GM21737 (cell line): ENCODE data around the gene SBF1.
"Not testable (repeated sequence)": the region's sequence is repeated elsewhere in the genome, so short reads cannot be mapped to it uniquely, and the experiment has no call there.

ENCODE experiments used
- ATAC-seq: cut with Tn5 transposase; IDR thresholded peaks from one replicate; pipeline ENCODE4 v1.9.1; 2021; ENCODE audit warnings: mild to moderate bottlenecking, moderate library complexity; ENCODE audit not compliant: unreplicated experiment

Gene SBF1

GRCh38 chr22:50445880-50446707 is 28.7 kb downstream of the SBF1 start:
- no peak for ATAC-seq

- ATAC-seq = no peak
Measured at GRCh38 chr22:50445071-50445879, 29.6 kb downstream of the SBF1 start.

GRCh38 chr22:50444663-50445062 is 30.2 kb downstream of the SBF1 start:
- ATAC-seq = no peak

- no peak for ATAC-seq
Measured at GRCh38 chr22:50443801-50444625, 30.8 kb downstream of the SBF1 start.

GRCh38 chr22:50443197-50443596 is 31.6 kb downstream of the SBF1 start:
- ATAC-seq = no peak

GRCh38 chr22:50441428-50441993 is 33.3 kb downstream of the SBF1 start:
- no peak for ATAC-seq

- no peak for ATAC-seq
Measured at GRCh38 chr22:50440544-50441249, 34.1 kb downstream of the SBF1 start.

GRCh38 chr22:50439871-50440331 is 34.9 kb downstream of the SBF1 start:
- ATAC-seq = no peak

GRCh38 chr22:50439314-50439870 is 35.4 kb downstream of the SBF1 start:
- no peak for ATAC-seq

GRCh38 chr22:50438305-50439275 is 36.2 kb downstream of the SBF1 start:
- ATAC-seq = no peak

GRCh38 chr22:50437511-50438304 is 37.1 kb downstream of the SBF1 start:
- ATAC-seq = no peak

GRCh38 chr22:50436841-50437341 is 37.9 kb downstream of the SBF1 start:
- ATAC-seq = no peak

GRCh38 chr22:50436015-50436830 is 38.6 kb downstream of the SBF1 start:
- ATAC-seq = no peak

GRCh38 chr22:50435291-50436014 is 39.4 kb downstream of the SBF1 start:
- no peak for ATAC-seq

- no peak for ATAC-seq
Measured at GRCh38 chr22:50434849-50435248, 40.0 kb downstream of the SBF1 start.

- ATAC-seq = not testable (repeated sequence)
Measured at GRCh38 chr22:50432877-50433510, 41.8 kb downstream of the SBF1 start.
